ENCODE data around the gene BAZ1B. TPM values are rescaled to one million over a fixed set of nuclear protein-coding genes. Genes with fewer than 3 reads are reported as not detected.

BAZ1B gene
- total RNA-seq, 1 donor from 2014 or later, result 89.0 TPM

GRCh38 chr7:73452999-73453635, 69.0 kb downstream of the BAZ1B start:
- intact Hi-C loops (cut with micrococcal nuclease), result loop anchor here (2.0 to 5.0 kb wide), 3 partner anchors 20 to 626 kb away; partner anchors contain the start of genes BAZ1B, FZD9 and TYW1B

- intact Hi-C loops (cut with micrococcal nuclease), result loop anchor here (1.0 to 5.0 kb wide), 4 partner anchors 19 to 625 kb away; partner anchors contain the start of genes BAZ1B, FZD9 and TYW1B
Observed at GRCh38 chr7:73451780-73452398, 70.2 kb downstream of the BAZ1B start.

GRCh38 chr7:73449422-73449821, 72.7 kb downstream of the BAZ1B start:
- intact Hi-C loops (cut with micrococcal nuclease), result no loop called here

- intact Hi-C loops (cut with micrococcal nuclease), result no loop called here
Observed at GRCh38 chr7:73448609-73449008, 73.5 kb downstream of the BAZ1B start.

GRCh38 chr7:73447121-73447733, 74.9 kb downstream of the BAZ1B start:
- intact Hi-C loops (cut with micrococcal nuclease), result no loop called here

- intact Hi-C loops (cut with micrococcal nuclease), result no loop called here
Observed at GRCh38 chr7:73446682-73447081, 75.4 kb downstream of the BAZ1B start.

- intact Hi-C loops (cut with micrococcal nuclease), result no loop called here
Observed at GRCh38 chr7:73443548-73444255, 78.4 kb downstream of the BAZ1B start.

GRCh38 chr7:73442903-73443500, 79.1 kb downstream of the BAZ1B start:
- intact Hi-C loops (cut with micrococcal nuclease), result no loop called here

GRCh38 chr7:73442222-73442902, 79.7 kb downstream of the BAZ1B start:
- intact Hi-C loops (cut with micrococcal nuclease), result no loop called here

- intact Hi-C loops (cut with micrococcal nuclease), result no loop called here
Observed at GRCh38 chr7:73439410-73439704, 82.7 kb downstream of the BAZ1B start.

- intact Hi-C loops (cut with micrococcal nuclease), result no loop called here
Observed at GRCh38 chr7:73438547-73439409, 83.3 kb downstream of the BAZ1B start.

GRCh38 chr7:73437621-73438416, 84.3 kb downstream of the BAZ1B start:
- intact Hi-C loops (cut with micrococcal nuclease), result no loop called here

GRCh38 chr7:73437091-73437490, 85.0 kb downstream of the BAZ1B start:
- intact Hi-C loops (cut with micrococcal nuclease), result no loop called here

- intact Hi-C loops (cut with micrococcal nuclease), result no loop called here
Observed at GRCh38 chr7:73436031-73436929, 85.8 kb downstream of the BAZ1B start.

- intact Hi-C loops (cut with micrococcal nuclease), result no loop called here
Observed at GRCh38 chr7:73435471-73436009, 86.6 kb downstream of the BAZ1B start.

- intact Hi-C loops (cut with micrococcal nuclease), result no loop called here
Observed at GRCh38 chr7:73434701-73435069, 87.4 kb downstream of the BAZ1B start.

- intact Hi-C loops (cut with micrococcal nuclease), result loop anchor here (1.0 to 2.0 kb wide), 6 partner anchors 19 to 605 kb away; partner anchors contain the start of genes ABHD11, BAZ1B, NSUN5 and TBL2
Observed at GRCh38 chr7:73433924-73434700, 88.0 kb downstream of the BAZ1B start.

Measured in T-helper 1 cell treated with Interleukin-12 subunit alpha and Interleukin-12 subunit beta and Interleukin-4 antibody, amounts not matched to agents 30 ng/mL and 1 ng/mL, for 36 hours (primary cell).